ENCODE measurements around the gene PLD3.

PLD3 gene

GRCh38 chr19:40348125-40348913 lies at the start of gene PLD3, which contains the start of gene C19orf47:
TSS of gene PLD3 (plus strand) at chr19:40348695. CDS start at chr19:40366484, 17,789 bp downstream.
TSS of gene C19orf47 (minus strand) at chr19:40348397. CDS start at chr19:40341857, 6,540 bp downstream.
- peak; percentile 90 to 100 (median 99) for DNase-seq

GRCh38 chr19:40300668-40301067 lies 47.8 kb upstream of the PLD3 start:
- no peak for DNase-seq

GRCh38 chr19:40302224-40303011 lies 46.1 kb upstream of the PLD3 start:
- DNase-seq: no peak

GRCh38 chr19:40303765-40304164 lies 44.7 kb upstream of the PLD3 start:
- DNase-seq: no peak

GRCh38 chr19:40304306-40304705 lies 44.2 kb upstream of the PLD3 start:
- DNase-seq: no peak

DNA sequence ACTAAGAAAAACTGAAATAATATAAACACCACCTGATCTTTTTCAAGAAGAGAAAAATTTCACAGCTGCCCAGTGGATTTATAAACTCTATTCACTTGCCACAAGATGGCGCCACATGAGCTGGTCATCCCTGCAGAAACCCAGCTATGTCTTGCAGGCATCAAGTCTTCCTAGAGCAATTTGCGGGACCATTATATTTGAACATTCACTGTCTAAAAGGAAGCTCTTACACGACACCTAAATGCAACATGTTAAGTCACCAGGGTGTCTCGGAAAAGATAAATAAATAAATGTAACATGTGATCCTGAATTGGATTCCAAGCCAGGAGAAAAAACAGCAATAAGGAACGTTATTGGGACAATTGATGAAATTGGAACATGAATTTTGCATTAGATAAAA lies 43.1 kb upstream of the PLD3 start:
- DNase-seq: peak in 48 of 58 donors; percentile 2 to 86 (median 52)

DNA sequence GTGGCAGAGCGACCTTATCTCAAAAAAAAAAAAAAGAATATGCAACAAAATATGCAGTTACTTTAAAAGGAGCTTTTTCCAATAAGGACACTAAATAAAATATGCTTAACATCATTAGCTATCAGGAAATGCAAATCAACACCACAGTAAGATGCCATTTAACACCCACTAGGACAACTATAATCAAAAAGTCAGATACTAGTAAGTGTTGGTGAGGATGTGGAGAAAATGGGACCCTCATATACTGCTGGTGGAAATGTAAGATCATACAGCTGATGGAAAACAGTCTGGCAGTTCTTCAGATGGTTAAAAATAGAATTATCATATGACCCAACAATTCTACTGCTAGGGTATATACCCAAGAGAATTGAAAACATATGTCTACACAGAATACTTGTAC lies 38.8 kb upstream of the PLD3 start:
- DNase-seq: no peak

DNA sequence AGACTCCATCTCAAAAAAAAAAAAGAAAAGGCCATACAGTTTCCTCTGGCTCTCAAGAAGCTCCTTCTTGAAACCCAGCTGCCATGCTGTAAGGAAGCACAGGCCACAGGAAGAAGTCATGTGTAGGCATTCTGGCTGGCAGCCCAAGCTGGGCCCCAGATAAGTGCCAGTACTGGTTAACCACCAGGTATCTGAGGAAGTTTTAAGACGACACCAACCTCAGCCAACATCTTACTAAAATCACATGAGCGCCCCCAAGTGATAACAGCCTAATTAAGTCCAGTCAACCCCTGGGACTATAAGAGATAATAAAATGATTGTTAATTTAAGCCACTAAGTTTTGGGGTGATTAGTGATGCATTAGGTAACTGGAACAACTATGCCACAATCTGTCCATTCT lies 36.0 kb upstream of the PLD3 start:
- no peak for DNase-seq

DNA sequence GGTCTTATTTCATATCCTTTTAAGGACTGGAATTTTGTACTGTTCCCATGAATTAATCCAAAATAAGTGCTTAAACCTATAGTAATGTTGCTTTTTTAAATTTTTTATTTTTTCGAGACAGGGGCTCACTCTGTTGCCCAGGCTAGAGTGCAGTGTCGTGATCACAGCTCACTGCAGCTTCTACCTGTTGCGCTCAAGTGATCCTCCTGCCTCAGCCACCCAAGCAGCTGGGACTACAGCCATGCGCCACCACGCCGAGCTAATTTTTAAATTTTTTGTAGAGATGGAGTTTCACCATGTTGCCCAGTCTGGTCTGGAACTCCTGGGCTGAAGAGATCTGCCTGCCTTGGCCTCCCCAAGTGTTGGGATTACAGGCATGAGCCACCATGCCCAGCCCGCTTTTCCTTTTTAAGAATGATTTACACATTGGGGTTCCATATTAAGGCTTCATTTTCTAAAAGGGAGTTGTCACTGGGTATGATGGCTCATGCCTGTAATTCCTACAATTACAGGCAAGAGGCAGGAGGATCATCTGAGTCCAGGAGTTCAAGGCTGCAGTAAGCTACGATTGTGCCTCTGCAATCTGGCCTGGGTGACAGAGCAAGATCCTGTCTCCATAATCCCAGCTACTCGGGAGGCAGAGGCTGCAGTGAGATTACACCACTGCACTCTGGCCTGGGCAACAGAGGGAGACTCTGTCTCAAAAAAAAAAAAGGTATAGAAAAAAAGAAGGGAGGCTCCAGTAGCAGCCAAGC lies 35.1 kb upstream of the PLD3 start:
- no peak for DNase-seq

DNA sequence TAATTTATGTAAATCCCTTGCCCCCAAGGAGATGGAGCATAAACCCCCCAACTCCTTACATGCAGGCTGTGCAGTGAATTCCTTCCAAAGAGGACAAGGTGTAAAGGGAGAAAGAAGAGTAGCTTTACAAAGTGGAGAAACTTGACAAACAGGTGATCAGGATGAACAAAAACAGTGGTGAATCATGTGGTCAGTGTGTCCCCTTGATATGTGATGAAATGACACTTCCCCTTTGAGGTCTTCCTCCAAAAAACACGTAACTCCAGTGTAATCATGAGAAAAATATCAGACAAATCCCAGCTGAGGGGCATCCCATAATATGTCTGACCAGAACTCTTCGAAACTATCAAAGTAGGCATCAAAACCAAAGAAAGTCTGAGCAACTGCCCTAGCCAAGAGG lies 33.8 kb upstream of the PLD3 start:
- DNase-seq: no peak

- peak in 1 of 58 donors; percentile 20 for DNase-seq
Observed at GRCh38 chr19:40315812-40316470, 32.6 kb upstream of the PLD3 start.

DNA sequence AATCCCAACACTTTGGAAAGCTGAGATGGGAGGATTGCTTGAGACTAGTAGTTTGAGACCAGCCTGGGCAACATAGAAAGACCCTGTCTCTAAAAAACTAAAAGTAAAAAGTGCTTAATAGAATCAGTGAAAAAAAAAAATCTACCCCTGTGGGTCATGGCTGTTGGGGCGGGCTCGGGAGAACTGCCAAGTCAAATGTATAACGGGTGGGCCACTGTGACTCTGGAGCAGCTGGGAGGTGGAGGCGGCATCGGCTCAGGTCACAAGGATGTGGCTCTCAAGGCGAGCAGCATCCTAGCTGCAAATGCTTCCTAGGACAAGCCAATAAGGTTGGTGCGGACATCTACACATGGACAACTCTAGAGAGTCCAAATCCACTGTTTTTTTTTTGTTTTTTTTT lies 31.2 kb upstream of the PLD3 start:
- no peak for DNase-seq

- no peak for DNase-seq
Observed at GRCh38 chr19:40320558-40320935, 27.9 kb upstream of the PLD3 start.

GRCh38 chr19:40321076-40321475 lies 27.4 kb upstream of the PLD3 start:
- DNase-seq: no peak

GRCh38 chr19:40321566-40322270 lies 26.8 kb upstream of the PLD3 start:
- no peak for DNase-seq

DNA sequence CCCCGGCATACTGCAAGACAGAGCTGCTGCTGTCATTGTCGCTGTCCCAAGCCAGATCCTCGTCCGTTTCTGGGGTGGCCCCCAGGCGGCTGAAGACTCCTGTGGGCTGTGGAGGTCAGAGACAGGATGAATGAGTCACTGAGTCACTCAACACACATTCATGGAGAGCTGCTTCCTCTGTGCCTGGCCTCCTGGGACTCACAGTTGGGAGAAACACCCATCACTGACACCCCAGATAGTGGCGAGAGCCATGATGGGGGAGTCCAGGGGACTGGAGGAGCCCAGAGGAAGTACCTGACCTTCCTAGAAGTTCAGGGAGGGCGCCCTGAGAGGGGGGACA lies 26.3 kb upstream of the PLD3 start:
- DNase-seq: no peak

- DNase-seq: no peak
Observed at GRCh38 chr19:40322951-40323615, 25.4 kb upstream of the PLD3 start.

DNA sequence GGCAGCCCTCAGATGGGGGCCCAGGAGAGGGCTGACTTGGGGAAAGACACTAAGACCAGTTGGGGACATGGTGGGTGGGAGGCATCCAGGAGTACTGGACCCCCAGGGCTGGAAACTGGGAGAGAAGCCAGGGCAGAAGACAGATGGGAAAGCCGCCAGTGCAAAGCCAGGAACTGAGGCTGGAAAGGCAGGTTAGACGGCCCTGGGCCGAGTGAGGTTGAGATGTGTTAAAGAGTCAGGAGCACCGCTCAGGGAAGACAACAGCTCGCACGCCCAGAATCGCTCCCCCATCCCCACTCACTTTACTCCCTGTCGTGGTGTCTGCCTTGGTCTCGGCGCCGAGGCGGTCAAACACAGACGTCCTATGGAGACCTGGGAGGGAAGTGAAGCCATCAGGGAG lies 24.8 kb upstream of the PLD3 start:
- DNase-seq: no peak

DNA sequence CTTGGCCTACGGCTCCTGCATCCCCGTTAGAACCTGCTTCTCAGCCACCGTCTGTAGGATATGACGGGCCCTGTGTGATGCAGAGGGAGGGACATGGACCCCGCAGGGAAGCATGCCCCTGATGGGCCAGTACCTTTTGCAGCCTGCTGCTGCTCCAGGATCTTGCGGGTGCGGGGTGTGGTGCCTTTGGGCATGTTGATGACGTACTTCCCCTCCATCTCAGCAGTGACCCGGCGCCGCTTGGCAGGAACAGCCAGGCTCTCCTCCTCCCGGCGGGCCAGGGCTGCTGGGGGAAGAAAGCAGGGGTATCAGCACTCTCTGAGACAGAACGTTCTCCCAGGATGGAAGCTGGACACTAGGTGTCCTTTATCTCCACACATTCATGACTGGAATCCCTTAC lies 22.3 kb upstream of the PLD3 start:
- no peak for DNase-seq

GRCh38 chr19:40331052-40331451 lies 17.4 kb upstream of the PLD3 start:
- DNase-seq: no peak

Measured in anterior cingulate cortex (tissue), 58 donors.